ENCODE data around the gene CYS1.

The CYS1 gene

GRCh38 chr2:10071176-10071575 lies 9.0 kb downstream of the CYS1 start:
- no peak for DNase-seq

GRCh38 chr2:10067881-10068280 lies 12.3 kb downstream of the CYS1 start:
- DNase-seq, result no peak

GRCh38 chr2:10067330-10067729 lies 12.9 kb downstream of the CYS1 start:
- DNase-seq, result no peak

GRCh38 chr2:10065773-10066055 lies 14.5 kb downstream of the CYS1 start:
- no peak for DNase-seq

- DNase-seq, result no peak
Observed at GRCh38 chr2:10064932-10065772, 15.1 kb downstream of the CYS1 start.

- no peak for DNase-seq
Observed at GRCh38 chr2:10063566-10063965, 16.6 kb downstream of the CYS1 start.

- no peak for DNase-seq
Observed at GRCh38 chr2:10062931-10063365, 17.3 kb downstream of the CYS1 start.

- DNase-seq, result no peak
Observed at GRCh38 chr2:10061221-10061925, 18.8 kb downstream of the CYS1 start.

GRCh38 chr2:10059552-10060335 lies 20.5 kb downstream of the CYS1 start:
- DNase-seq, result no peak

GRCh38 chr2:10059016-10059351 lies 21.2 kb downstream of the CYS1 start:
- DNase-seq, result no peak

- DNase-seq, result no peak
Observed at GRCh38 chr2:10058251-10059015, 21.8 kb downstream of the CYS1 start.

- no peak for DNase-seq
Observed at GRCh38 chr2:10057231-10058107, 22.7 kb downstream of the CYS1 start.

GRCh38 chr2:10056439-10056838 lies 23.8 kb downstream of the CYS1 start:
- no peak for DNase-seq

GRCh38 chr2:10054976-10055375 lies 25.2 kb downstream of the CYS1 start:
- DNase-seq, result no peak

- DNase-seq, result no peak
Observed at GRCh38 chr2:10054424-10054823, 25.8 kb downstream of the CYS1 start.

GRCh38 chr2:10053351-10053750 lies 26.9 kb downstream of the CYS1 start:
- DNase-seq, result no peak

- DNase-seq, result no peak
Observed at GRCh38 chr2:10052216-10052615, 28.0 kb downstream of the CYS1 start.

GRCh38 chr2:10048501-10049171 lies 31.6 kb downstream of the CYS1 start:
- DNase-seq, result no peak

GRCh38 chr2:10047616-10048500 lies 32.4 kb downstream of the CYS1 start:
- no peak for DNase-seq

- no peak for DNase-seq
Observed at GRCh38 chr2:10046931-10047330, 33.3 kb downstream of the CYS1 start.
